ENCODE data around the gene SLC35E4. TPM values are rescaled to one million over a fixed set of nuclear protein-coding genes. Genes with fewer than 3 reads are reported as not detected.
"Not testable (repeated sequence)": the region's sequence is repeated elsewhere in the genome, so short reads cannot be mapped to it uniquely, and the experiment has no call there.

The SLC35E4 gene
- total RNA-seq, 4 donors from 2014 or later = 4.2 to 14.1 (median 9.7) TPM

- TF ChIP-seq POLR2A (IDR thresholded peaks at IDR 0.05; ENCODE audit: low read depth) (no peak), EP300 (IDR thresholded peaks at IDR 0.05) (no peak)
- TF ChIP-seq, protein P1, sequence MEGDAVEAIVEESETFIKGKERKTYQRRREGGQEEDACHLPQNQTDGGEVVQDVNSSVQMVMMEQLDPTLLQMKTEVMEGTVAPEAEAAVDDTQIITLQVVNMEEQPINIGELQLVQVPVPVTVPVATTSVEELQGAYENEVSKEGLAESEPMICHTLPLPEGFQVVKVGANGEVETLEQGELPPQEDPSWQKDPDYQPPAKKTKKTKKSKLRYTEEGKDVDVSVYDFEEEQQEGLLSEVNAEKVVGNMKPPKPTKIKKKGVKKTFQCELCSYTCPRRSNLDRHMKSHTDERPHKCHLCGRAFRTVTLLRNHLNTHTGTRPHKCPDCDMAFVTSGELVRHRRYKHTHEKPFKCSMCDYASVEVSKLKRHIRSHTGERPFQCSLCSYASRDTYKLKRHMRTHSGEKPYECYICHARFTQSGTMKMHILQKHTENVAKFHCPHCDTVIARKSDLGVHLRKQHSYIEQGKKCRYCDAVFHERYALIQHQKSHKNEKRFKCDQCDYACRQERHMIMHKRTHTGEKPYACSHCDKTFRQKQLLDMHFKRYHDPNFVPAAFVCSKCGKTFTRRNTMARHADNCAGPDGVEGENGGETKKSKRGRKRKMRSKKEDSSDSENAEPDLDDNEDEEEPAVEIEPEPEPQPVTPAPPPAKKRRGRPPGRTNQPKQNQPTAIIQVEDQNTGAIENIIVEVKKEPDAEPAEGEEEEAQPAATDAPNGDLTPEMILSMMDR (IDR thresholded peaks at IDR 0.05) = no peak
These were observed 7.1 kb upstream of the SLC35E4 start for GRCh38 chr22:30628491-30628890.

GRCh38 chr22:30631469-30631868, 4.1 kb upstream of the SLC35E4 start:
- intact Hi-C loops (cut with DNase I); H3K36me3 ChIP-seq; DNase-seq (ENCODE audit: extremely low spot score); H3K27me3 ChIP-seq; H3K4me3 ChIP-seq; H3K9me3 ChIP-seq; H3K27ac ChIP-seq (replicated peaks in 1 of 4): not testable (repeated sequence)
- H3K4me1 ChIP-seq = peaks cover 12 to 26% (median 22%) of the 10 kb centered on the region in 4 donors
- 87% methylated on average over 11 of the region's 31 CpGs for WGBS

More at GRCh38 chr22:30628491-30628890, 7.1 kb upstream of the SLC35E4 start:
- Histone ChIP-seq H3K27ac (replicated peaks in 1 of 4) (no peak overlapping the region), H3K9me3 (no peaks in the 10 kb centered on the region), H3K4me3 (no peak overlapping the region), H3K36me3 (peaks cover 0 to 28% (median 9%) of the 10 kb centered on the region in 4 donors), H3K4me1 (peaks cover 0 to 5% (median 0%) of the 10 kb centered on the region in 4 donors), H3K27me3 (no peaks in the 10 kb centered on the region)
- intact Hi-C loops (cut with DNase I) = no loop called here
- no peak for DNase-seq (ENCODE audit: extremely low spot score)
- WGBS = 85% methylated on average over 3 of the region's 4 CpGs

GRCh38 chr22:30634471-30635233, 929 bp upstream of the SLC35E4 start:
- Histone ChIP-seq H3K27ac (replicated peaks in 1 of 4) (peak overlapping the region; percentile 91 to 95 (median 93)), H3K36me3 (no peaks in the 10 kb centered on the region), H3K27me3 (no peaks in the 10 kb centered on the region), H3K4me3 (peak overlapping the region; percentile 75 to 83 (median 78)), H3K9me3 (no peaks in the 10 kb centered on the region), H3K4me1 (peaks cover 28 to 48% (median 47%) of the 10 kb centered on the region in 4 donors)
- 18% methylated on average over 12 of the region's 29 CpGs for WGBS
- intact Hi-C loops (cut with DNase I) = loop anchor here (1.0 to 2.0 kb wide), 3 partner anchors 32 to 286 kb away; partner anchors contain the start of gene DUSP18
- DNase-seq (ENCODE audit: extremely low spot score) = peak; percentile 97
- TF ChIP-seq POLR2AphosphoS5 (IDR thresholded peaks at IDR 0.05) (peak; percentile 33 to 72), POLR2A (IDR thresholded peaks at IDR 0.05; ENCODE audit: low read depth) (no peak)
- TF ChIP-seq, protein P1 (IDR thresholded peaks at IDR 0.05) = peak; percentile 96 to 98 (median 96)

DNA sequence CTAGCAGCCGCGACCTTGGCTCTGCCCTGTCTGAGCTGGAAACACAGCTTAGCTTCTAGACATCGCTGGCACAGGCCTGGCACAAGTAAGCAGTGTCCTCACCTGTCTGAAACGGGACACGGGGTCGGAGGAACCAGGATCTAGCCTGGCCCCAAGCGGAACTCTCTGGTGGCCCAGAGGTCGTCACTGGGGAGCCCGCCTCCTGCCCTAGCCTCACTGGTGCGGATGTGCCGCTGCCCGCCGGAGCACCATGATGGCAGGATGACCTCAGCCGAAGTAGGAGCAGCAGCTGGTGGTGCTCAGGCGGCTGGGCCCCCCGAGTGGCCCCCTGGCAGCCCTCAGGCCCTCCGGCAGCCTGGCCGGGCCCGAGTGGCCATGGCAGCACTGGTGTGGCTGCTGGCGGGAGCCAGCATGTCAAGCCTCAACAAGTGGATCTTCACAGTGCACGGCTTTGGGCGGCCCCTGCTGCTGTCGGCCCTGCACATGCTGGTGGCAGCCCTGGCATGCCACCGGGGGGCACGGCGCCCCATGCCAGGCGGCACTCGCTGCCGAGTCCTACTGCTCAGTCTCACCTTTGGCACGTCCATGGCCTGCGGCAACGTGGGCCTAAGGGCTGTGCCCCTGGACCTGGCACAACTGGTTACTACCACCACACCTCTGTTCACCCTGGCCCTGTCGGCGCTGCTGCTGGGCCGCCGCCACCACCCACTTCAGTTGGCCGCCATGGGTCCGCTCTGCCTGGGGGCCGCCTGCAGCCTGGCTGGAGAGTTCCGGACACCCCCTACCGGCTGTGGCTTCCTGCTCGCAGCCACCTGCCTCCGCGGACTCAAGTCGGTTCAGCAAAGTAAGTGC, 871 bp downstream of the SLC35E4 start:
- Histone ChIP-seq H3K27ac (replicated peaks in 1 of 4) (peak overlapping the region; percentile 91 to 95 (median 93)), H3K36me3 (no peaks in the 10 kb centered on the region), H3K4me1 (peaks cover 37 to 57% (median 50%) of the 10 kb centered on the region in 4 donors), H3K9me3 (no peaks in the 10 kb centered on the region), H3K27me3 (no peaks in the 10 kb centered on the region), H3K4me3 (peak overlapping the region; percentile 75 to 83 (median 78))
- no peak for TF ChIP-seq POLR2AphosphoS5 (IDR thresholded peaks at IDR 0.05)
- TF ChIP-seq, protein P1 (IDR thresholded peaks at IDR 0.05) = no peak
- TF ChIP-seq POLR2A (IDR thresholded peaks at IDR 0.05; ENCODE audit: low read depth) = no peak
- no peak for TF ChIP-seq EP300 (IDR thresholded peaks at IDR 0.05)
- no peak for DNase-seq (ENCODE audit: extremely low spot score)
- WGBS = 59% methylated on average over 23 of the region's 45 CpGs
- intact Hi-C loops (cut with DNase I) = no loop called here

GRCh38 chr22:30637701-30638114, 2.1 kb downstream of the SLC35E4 start:
- H3K9me3 ChIP-seq = no peaks in the 10 kb centered on the region
- no peak overlapping the region for H3K27ac ChIP-seq (replicated peaks in 1 of 4)
- peaks cover 37 to 57% (median 50%) of the 10 kb centered on the region in 4 donors for H3K4me1 ChIP-seq
- H3K36me3 ChIP-seq = no peaks in the 10 kb centered on the region
- DNase-seq (ENCODE audit: extremely low spot score) = no peak
- no peaks in the 10 kb centered on the region for H3K27me3 ChIP-seq
- intact Hi-C loops (cut with DNase I) = no loop called here
- H3K4me3 ChIP-seq = peak overlapping the region; percentile 12 to 83 (median 78)
- WGBS = 80% methylated on average over 1 of the region's 1 CpG
- TF ChIP-seq POLR2AphosphoS5 (IDR thresholded peaks at IDR 0.05) = no peak
- TF ChIP-seq EP300 (IDR thresholded peaks at IDR 0.05) = no peak
- TF ChIP-seq, protein P1 (IDR thresholded peaks at IDR 0.05) = no peak
